GM19193 (cell line): Measurements from ENCODE around the gene CAPG.
A peak's percentile ranks its signal among the peaks of the same experiment; 100 is the strongest.

Source experiments
- POLR2A ChIP-seq: IDR thresholded peaks from 4 replicates; pipeline ENCODE4 v1.6.1; 2011; ENCODE audit not compliant: insufficient read depth, insufficient read length; ENCODE audit errors: extremely low read depth

The CAPG gene

DNA sequence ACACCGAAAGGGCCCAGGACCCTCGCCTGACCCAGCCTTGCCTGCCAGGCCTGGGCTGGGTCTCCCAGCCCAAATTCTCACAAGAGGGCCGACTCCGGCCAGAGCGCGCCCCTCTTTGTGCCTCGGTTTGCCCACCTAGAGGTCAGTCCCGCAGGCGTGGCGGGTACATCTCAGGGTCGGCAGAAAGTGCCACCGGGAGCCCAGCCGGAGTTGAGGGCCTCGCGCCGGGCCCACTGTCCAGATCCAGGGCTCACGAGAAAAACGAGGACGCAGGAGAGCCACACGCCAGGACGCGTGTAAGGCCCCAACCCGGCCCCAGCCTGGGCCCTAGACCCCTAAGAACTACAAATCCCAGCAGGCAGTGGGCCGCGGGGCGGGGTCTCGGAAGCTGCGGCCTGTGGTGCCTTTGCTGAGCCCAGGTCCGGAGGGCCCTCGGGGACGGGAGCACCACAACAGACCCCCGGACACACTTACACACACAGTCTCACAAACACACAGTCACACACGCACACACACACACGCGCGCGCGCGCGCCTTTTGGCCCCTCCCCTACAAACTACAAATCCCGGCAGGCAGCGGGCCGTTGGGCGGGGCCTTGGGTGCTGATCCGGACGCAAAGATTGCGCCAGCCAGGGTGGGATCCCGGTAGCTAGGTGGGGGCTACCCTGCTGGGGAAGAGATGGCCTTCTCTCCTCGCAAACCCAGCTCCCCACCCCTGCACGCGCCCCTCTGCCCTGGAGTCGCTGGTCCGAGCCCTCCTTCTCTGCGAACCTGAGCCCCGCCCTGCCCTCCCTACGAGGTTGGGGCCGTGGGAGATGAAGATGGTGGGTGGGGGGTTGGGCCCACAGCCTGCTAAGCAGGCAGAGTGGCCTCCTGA, 8.2 kb upstream of the CAPG start, which contains the start of gene SH2D6:
Gene SH2D6 (plus strand): TSS at position 583 of the 877 bp plus-strand sequence. CDS start 10,752 bp downstream, outside the sequence.
- TF ChIP-seq POLR2A: peak; percentile 69

- TF ChIP-seq POLR2A: no peak
These were observed 5.9 kb upstream of the CAPG start for GRCh38 chr2:85415980-85416650.

- TF ChIP-seq POLR2A: no peak
These were observed 4.8 kb upstream of the CAPG start for GRCh38 chr2:85414761-85415553.

- no peak for TF ChIP-seq POLR2A
These were observed 3.6 kb upstream of the CAPG start for GRCh38 chr2:85413592-85414420.

GRCh38 chr2:85411405-85411748, 1.2 kb upstream of the CAPG start:
- TF ChIP-seq POLR2A: no peak

DNA sequence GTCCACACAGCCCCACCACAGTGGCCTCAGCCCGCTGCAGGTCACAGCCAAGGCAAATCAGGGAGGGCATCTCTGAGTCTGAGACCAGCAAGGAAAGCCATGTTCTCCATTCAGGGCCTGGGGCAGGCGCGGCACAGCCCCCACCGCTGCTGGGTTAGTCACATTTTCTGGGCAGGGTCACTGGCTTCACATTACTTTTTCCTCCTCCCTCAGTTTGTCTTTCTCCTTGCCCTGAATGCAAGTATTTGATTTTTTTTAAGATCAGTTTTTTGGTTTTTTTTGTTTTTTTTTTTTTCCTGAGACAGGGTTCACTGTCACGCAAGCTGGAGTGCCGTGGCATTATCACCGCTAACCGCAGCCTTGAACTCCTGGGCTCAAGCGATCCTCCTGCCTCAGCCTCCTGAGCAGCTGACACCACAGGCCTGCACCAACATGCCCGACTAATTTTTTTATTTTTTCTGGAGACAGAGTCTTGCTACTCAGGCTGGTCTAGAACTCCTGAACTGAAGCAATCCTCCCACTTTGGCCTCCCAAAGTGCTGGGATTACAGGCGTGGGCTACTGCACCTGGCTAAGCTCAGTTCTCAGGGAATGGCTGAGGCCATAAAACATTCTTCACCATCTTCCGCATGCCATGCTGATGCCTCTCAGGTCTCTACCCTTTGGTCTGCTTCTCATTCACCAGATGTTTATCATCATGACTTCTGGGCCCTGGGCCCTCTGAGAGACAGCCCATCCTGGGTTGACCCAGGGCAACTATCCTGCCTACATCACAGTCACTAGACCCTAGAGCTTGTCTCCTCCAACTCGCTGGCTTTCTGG, 628 bp upstream of the CAPG start:
- no peak for TF ChIP-seq POLR2A

DNA sequence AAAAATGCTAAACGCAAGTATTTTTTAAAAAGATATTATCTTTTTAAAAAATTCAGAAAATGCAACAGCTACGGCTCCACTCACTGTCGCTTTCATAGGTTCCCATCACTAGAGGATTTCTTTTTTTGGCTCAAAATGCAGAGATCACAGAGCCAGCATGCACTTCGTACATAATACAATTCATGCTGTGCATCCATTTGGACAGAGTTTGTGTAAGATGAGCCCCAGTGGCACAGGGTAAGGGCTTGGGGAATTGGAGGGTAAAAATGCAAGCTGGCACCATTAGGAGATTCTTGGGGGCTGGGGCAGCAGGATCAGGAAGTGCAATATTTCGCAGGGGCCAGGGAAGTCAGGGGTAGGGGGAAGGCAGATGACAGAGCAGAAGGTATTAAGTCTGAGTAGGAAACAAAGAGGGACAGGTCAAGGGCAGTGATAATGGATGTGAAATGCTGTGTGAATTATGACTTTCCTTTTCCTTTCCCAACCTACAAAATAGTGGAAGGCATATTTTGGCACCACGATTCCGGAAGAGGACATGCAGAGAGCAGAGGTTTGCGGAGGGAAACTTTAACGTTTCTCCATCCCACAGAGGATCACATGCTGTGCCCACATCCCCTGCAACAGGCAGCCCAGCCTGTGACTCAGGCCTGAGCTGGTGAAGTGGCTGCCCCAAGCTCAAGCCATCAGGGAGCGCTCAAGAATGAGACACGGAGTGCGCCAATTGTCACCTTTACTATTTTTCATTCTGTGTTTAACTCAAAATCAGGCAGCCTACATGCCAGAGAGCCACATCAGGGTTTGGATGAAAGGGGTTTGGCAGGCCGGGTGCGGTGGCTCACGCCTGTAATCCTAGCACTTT, 4.7 kb downstream of the CAPG start:
- no peak for TF ChIP-seq POLR2A

- TF ChIP-seq POLR2A: no peak
These were observed 8.3 kb downstream of the CAPG start for GRCh38 chr2:85401844-85402243.

DNA sequence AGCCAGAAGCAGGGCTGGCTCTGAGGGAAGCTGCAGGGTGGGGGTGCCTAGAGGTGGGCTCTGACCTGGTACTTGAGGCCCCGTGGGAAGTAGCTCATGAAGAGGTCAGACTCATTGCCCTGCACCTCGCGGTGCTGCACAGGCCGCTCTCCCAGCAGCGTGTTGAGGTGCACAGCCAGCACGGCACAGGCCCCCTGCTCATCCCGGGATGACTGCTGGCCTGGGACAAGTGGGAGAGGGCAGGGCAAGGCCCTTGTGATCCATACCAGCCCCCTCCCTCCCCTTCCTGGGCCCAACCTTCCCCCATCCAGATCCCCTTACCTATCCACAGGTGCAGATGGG, 8.7 kb downstream of the CAPG start:
- no peak for TF ChIP-seq POLR2A

DNA sequence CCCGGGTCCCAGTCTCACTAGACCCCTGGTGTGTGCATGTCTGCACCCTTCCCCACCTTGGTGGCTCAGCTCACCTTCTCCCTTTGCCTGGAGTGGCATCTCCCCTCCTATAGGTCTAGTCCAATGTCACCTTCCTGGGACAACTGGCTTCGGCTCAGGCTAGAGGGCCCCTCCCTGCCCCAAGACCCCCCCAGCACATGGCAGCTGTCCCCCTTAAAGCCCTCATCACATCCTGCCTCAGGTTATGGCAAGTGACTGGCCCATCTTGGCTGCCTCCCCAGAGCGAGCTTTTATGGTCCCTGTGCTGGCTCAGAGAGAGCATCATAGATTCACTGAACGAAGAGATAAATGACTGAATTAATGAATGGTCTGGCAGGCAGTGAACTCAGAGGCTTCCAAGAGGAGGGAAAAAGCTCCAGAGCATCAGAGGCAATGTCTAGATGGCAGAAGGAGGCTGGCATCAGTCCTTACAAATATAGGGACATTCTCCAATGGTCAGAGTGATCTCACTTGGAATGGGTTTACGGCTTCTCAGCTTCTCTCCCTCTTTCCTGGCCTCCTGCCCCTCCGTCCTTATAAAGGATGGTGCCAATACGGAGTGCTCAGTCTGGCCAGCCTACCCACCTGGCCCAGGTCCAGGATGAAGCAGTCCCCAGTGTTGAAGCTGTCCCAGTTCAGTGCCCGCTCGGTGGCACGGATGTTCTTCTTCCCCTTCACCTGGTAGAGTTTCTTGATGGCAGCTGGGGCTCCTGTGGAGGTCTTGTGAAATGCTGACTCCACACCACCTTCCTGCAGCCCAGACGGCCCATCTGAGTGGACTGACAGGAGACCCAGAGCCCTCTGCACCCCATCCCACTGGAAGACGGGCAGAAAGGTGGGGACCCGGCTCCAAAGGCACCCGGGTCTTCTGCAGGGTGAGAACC, 9.4 kb downstream of the CAPG start:
- no peak for TF ChIP-seq POLR2A

GRCh38 chr2:85400023-85400422, 10.1 kb downstream of the CAPG start:
- no peak for TF ChIP-seq POLR2A

DNA sequence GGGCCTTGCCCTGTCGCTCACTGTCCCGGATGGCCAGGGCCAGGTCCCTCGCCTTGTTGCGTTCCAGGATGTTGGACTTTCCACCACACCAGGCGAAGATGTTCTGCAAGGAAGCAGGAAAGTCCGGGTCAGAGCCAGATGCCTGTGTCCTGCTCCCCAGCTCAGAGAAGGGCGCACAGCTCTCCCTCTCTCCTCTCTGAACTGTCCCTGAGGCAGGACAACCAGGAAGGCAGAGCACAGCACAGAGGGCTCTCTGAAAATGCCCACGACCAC, 11.0 kb downstream of the CAPG start:
- no peak for TF ChIP-seq POLR2A
